ENCODE results near the gene GRIK2.
"Not testable (repeated sequence)": the region's sequence is repeated elsewhere in the genome, so short reads cannot be mapped to it uniquely, and the experiment has no call there.

The GRIK2 gene

GRCh38 chr6:101633081-101633480 is 239.6 kb downstream of the GRIK2 start:
- DNase-seq (ENCODE audit: low spot score) = no peak

- DNase-seq (ENCODE audit: low spot score) = not testable (repeated sequence)
These were observed 245.4 kb downstream of the GRIK2 start for GRCh38 chr6:101638865-101639264.

- no peak for DNase-seq (ENCODE audit: low spot score)
These were observed 246.6 kb downstream of the GRIK2 start for GRCh38 chr6:101640131-101640530.

- no peak for DNase-seq (ENCODE audit: low spot score)
These were observed 252.3 kb downstream of the GRIK2 start for GRCh38 chr6:101645770-101646169.

- no peak for DNase-seq (ENCODE audit: low spot score)
These were observed 257.0 kb downstream of the GRIK2 start for GRCh38 chr6:101650402-101651100.

GRCh38 chr6:101652079-101652478 is 258.6 kb downstream of the GRIK2 start:
- no peak for DNase-seq (ENCODE audit: low spot score)

GRCh38 chr6:101655109-101655508 is 261.6 kb downstream of the GRIK2 start:
- DNase-seq (ENCODE audit: low spot score) = no peak

- no peak for DNase-seq (ENCODE audit: low spot score)
These were observed 268.8 kb downstream of the GRIK2 start for GRCh38 chr6:101662111-101662897.

- no peak for DNase-seq (ENCODE audit: low spot score)
These were observed 269.6 kb downstream of the GRIK2 start for GRCh38 chr6:101663100-101663499.

- no peak for DNase-seq (ENCODE audit: low spot score)
These were observed 272.7 kb downstream of the GRIK2 start for GRCh38 chr6:101666256-101666655.

- no peak for DNase-seq (ENCODE audit: low spot score)
These were observed 275.1 kb downstream of the GRIK2 start for GRCh38 chr6:101668496-101669030.

- DNase-seq (ENCODE audit: low spot score) = no peak
These were observed 282.7 kb downstream of the GRIK2 start for GRCh38 chr6:101676187-101676586.

GRCh38 chr6:101682937-101683336 is 289.4 kb downstream of the GRIK2 start:
- DNase-seq (ENCODE audit: low spot score) = no peak

- DNase-seq (ENCODE audit: low spot score) = no peak
These were observed 290.4 kb downstream of the GRIK2 start for GRCh38 chr6:101683884-101684283.

GRCh38 chr6:101686653-101687052 is 293.1 kb downstream of the GRIK2 start:
- no peak for DNase-seq (ENCODE audit: low spot score)

GRCh38 chr6:101689156-101689555 is 295.6 kb downstream of the GRIK2 start:
- DNase-seq (ENCODE audit: low spot score) = no peak

- no peak for DNase-seq (ENCODE audit: low spot score)
These were observed 296.2 kb downstream of the GRIK2 start for GRCh38 chr6:101689695-101690094.

- no peak for DNase-seq (ENCODE audit: low spot score)
These were observed 307.1 kb downstream of the GRIK2 start for GRCh38 chr6:101700655-101701054.

GRCh38 chr6:101703311-101703710 is 309.8 kb downstream of the GRIK2 start:
- no peak for DNase-seq (ENCODE audit: low spot score)

GRCh38 chr6:101705866-101706265 is 312.4 kb downstream of the GRIK2 start:
- no peak for DNase-seq (ENCODE audit: low spot score)

GRCh38 chr6:101706576-101706975 is 313.1 kb downstream of the GRIK2 start:
- DNase-seq (ENCODE audit: low spot score) = no peak

GRCh38 chr6:101711518-101711917 is 318.0 kb downstream of the GRIK2 start:
- DNase-seq (ENCODE audit: low spot score) = no peak

- DNase-seq (ENCODE audit: low spot score) = no peak
These were observed 322.9 kb downstream of the GRIK2 start for GRCh38 chr6:101716387-101716786.

Data from left forelimb (tissue), 1 donor.